Measurements from ENCODE around the gene TNNT2.

TNNT2 gene

DNA sequence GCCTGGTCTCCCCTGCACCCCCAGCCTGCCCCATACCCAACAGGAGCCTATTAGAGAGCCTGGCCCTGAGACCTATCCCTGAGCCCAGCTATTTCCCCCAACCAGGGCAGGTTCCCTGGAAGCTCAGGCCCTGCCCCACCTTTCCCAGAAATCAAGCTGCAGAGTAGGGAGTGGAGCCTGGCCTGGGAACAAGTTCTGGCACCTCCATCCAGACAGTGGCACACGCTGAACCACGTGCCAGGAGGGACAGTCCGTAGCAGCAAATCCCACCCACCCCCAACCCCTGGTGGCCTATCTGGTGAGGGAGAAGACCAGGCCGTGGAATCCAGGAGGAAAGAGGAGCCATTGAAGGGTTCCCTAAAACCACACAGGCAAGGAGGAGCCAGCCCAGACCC lies 22.6 kb downstream of the TNNT2 start:
- no peak for DNase-seq

DNA sequence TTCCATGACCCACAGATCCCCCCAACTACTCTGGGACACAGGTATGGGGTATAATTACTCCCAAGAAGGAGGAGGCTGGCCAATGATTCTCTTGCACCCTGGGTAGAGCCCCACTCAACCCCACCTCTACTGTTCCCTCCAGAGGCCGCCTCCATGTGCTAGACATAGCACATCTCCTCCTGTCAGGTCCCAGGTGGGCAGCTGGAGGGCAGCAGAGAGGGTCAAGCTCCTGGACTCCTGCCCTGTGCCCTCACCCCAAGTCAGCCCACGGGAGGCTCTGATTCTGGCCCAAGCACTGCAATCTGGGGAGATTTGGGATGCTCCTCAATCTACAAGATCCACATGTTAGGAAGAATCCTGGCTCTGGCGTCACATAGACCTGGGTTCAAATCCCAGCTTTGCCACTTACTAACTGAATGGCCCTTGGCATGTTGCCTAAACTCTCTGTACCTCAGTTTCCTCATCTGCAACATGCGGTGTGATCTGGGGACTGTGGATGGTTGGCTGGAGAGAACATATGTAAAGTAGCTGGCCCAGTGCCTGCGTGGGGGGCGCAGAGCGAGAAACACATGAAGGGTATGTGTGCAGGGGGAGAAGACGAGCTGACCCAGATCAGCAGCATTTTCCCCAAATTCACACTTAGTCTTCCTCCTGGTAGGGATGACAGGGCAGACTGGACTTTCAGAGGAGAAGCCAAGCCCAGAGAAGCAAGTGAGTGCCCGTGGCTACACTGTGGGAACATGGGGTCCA lies 23.2 kb downstream of the TNNT2 start:
- no peak for DNase-seq

DNA sequence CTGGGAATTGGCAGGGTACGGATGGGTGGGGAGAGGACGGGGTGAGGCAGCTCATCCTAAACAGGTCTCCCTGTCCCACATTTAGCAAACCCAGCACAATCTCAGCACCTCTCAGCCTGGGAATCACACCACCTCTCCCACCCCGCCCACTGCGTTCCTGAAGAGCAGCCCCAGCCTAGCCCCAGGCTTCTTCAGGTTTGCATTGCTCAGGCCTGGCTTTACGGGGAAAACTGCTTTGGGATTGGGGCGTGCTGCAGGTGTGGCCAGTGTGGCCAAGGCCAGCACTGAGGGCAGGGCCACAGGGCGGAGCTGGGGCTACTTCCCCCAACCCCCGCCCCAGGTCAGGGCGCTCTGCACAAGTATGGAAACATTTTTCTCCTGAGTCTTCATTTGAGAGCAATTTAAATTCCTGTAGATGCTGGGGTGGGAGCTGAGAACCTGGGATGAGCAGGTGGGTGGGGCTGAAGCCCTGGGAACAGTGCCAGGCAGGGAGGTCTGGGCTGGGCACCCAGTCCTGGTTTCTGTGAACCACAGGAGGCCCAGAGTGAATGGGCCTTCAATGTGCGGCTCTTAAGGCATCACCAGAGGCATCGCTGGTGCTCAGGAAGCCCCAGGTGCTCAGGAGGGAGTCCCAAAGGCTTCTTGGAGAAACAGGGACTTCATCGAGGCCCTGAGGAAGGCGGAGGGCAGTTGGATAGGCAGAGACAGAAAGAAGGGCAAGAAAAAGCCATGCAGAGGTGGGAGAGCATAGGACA lies 24.1 kb downstream of the TNNT2 start:
- DNase-seq, result no peak

DNA sequence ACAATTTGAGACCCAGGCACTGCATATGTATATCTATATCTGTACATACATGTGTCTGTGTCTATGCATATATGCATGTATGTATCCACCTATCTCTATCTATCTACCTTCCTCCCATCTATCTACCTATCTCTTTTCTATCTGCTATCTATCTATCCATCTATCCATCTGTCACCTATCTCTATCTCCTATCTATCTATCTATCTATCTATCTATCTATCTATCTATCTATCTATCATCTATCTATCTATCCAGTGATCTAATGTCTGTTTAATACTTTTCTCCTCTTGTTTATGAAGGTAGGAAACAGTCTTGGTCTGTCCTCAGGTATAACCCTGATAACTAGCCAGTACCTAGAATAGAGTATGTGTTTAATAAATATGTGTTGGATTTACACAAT lies 25.9 kb downstream of the TNNT2 start:
- DNase-seq, result no peak

DNA sequence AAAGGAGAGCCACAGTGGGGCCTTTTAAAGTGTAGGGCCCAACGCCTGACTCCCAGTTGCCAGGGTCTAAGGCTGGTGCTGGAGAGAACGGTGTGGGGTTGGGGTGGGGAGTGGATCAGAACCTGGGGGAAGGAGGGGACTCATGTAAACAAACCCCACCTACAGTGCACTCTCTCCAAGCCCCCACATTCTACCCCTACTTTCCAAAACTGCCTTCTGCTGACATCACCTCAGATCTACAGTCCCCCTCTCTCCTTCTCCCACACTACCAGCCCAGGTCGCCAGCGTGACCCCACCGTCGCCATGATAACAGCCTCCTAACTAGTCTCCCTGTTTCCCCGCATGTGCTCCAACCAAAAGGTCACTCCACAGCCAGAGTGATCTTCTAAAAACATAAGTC lies 26.6 kb downstream of the TNNT2 start:
- no peak for DNase-seq

DNA sequence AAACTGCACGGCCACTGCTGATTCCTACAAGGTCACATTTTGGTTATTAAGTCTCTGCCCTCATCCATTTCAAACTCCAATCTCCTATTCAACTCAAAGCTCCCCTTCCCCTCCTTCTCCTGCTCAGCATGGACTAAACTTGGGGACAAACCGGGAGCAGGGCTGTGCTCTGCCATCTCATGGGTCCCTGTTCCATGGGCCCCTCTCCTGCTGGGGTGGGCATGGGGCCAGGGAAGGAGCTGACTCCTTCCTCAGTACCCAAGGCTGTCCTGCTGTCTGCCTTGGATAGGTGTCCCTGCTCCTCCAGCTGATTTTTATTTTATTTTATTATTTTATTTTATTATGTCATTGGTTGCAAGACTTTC lies 27.1 kb downstream of the TNNT2 start:
- no peak for DNase-seq

DNA sequence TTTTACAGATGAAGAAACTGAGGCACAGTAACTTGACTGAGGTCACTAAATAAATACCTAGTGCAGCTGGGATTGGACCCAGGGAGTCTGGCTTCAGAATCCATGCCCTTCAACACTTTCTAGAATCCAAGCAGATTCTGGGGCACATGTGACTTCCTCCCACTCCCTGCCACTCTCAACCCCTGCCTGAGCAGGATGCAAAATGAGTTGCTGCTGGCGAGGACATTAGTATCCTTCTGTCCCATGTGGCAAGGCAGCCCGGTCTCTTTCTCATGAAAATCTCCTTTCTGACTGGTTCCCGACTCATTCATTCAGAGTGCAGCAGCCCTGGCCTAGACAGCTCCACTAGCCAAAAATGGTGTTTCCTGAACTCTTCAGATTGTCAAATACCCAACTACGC lies 28.4 kb downstream of the TNNT2 start:
- no peak for DNase-seq

DNA sequence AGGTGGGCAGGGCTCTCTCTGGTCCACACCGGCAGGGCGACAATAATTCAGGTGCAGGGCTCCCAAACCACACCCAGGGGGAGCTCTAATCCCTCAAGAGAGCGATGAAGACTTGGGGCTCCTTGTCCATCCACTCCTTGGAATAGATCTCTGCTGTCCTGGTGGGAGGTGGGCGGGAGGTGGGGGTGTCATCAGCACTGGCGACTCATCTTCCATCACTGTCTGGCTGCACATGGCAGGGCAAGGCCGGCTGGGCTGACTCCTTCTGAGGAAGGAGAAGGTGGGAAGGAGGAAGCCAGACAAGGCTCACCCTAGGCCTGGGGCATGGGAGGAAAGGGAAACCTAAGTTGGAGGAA lies 29.3 kb downstream of the TNNT2 start:
- no peak for DNase-seq

DNA sequence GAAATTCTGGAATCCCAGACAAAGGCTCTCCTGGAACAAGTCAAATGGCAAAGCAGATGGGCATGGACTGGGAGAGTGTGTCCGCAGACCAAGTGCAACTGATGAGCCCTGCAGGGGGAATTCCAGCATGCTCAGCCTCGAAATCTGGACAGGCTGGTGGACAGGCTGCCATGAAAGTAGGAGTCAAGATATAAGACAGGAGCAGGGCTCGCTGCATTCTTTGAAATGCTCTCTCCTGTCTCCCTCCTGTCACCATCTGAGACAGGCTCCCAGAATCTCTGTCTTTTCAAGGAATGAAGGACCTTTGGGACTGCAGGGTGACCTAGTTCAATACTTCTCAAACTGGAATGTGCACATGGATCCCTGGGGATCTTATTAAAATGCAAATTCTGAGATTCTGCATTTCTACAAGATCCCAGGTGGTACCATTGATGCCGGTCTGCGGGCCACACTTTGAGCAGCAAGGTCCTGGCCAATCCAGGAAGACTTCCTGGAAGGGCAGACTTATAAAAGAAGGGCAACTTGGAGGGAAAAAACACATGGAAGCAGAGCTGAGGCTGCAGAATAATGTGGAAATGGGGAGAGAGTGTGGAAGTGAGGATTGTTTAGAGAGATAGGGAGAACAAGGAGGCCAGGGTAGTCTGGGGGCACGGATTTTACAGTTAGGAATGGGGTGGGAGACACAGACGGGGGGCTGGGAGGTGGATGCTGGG lies 29.8 kb downstream of the TNNT2 start:
- DNase-seq, result no peak

DNA sequence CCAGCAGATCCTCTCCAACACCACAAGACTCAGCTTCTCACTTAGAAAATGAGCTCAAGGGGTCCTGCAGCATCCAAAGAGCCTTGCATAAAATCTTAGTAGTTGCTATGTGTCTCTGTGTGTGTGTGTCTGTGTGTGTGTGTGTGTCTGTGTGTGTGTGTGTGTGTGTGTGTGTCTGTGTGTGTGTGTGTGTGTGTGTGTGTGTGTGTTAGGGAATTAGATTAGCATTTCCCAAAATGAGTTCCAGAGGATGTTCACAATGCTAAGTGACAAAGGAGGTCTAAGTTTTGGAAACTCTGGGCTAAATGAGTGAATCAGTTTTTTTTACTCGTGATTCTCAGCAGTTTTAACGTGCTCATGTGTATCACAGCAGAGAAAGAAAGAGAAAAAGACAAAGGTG lies 30.5 kb downstream of the TNNT2 start:
- DNase-seq, result no peak

DNA sequence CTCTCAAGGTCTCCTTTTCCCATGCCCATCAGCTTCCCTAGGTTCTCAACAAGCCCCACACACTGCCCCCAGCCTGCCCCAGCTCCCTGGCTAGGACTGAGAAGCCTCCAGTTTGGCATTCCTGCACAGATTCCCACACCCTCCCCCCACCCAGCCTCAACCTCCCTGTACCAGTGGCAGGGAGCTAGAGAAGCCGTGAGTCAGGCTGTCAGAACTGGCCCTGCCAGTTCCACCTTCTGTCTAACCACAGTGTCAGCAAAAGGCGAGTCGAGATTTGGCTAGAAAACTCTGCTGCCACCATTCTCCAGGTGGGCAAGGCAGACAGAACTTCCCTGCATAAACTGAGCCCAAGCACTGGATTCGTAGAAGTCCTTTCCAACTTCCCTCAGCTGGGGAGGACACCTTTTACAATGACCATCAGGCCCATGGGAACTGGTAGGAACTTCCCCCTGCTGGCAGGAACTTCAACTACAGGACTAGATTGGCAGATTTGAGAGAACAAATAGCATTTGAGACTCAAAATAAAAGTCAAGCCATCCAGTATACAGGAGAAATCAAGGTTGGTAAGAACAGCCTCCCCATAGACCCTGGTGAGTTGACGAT lies 31.0 kb downstream of the TNNT2 start:
- DNase-seq, result no peak

DNA sequence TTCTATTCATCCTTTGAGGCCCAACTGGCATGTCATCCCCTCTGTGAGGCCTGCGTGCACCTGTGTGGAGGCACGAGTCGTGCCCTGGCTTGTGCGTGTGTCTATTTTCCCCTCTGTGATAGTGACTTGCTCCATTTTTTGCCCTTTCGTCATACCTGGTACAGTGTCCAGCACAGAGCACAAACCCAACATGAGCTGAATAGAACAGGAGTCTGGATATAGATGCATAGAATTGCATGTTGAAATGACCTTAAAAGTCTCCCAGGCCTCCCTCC lies 32.5 kb downstream of the TNNT2 start:
- DNase-seq, result no peak

DNA sequence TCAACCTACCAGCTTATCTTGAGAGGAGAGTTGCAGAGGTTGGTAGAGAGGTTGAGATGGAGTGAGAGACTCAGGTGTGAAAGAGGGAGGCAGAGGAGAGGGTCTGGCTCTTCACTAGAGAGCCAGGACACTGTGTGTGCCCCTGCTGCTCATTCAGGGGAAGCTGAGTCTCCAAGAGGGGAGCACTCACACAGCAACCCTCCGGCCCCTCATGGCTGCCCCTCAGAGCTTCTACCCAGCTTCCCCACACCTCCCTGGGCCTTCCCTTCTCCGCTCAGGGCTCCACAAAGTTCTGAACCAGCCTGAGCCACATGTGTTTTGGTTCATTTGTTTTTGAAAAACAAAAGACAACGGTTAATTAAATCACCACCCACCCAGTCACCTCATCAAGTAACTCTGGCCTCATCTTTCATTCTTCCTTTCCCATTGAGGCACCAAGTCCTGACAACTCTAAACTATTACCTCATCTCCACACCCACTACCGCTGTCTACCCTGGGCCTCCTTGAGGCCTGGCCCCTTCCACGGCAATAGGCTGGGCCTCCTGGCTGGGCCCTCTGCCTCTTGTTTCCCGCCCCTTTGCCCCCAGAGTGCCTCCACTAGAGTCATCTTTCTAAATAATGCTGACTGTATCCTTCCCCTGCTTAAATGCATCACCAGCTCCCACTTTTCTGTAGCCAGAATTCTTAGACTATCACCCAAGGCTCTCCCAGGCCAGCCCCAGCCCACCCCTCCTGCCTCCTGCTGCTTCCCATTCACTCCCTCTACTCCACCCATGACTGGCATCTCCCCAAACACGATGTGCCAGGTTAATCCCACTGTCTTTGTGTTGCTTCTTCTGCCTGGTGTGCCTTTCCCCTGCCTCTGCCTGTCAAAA lies 33.0 kb downstream of the TNNT2 start:
- no peak for DNase-seq

DNA sequence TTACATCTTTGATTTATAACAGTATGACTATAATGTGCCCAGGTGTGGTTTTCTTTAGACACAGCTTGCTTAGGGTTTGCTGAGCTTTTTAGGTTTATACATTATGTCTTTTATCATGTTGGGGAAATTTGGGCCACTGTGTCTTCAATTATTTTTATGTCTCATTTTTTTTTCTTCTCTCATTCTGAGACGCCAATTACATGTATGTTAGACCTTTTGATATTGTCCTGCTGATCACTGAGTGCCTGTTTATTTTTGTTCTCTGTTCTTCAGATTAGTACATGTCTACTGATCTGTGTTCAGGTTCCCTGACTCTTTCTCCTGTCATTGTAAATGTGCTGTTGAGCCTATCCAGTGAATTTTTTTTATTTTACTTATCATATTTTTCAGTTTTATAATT lies 36.1 kb downstream of the TNNT2 start:
- no peak for DNase-seq

DNA sequence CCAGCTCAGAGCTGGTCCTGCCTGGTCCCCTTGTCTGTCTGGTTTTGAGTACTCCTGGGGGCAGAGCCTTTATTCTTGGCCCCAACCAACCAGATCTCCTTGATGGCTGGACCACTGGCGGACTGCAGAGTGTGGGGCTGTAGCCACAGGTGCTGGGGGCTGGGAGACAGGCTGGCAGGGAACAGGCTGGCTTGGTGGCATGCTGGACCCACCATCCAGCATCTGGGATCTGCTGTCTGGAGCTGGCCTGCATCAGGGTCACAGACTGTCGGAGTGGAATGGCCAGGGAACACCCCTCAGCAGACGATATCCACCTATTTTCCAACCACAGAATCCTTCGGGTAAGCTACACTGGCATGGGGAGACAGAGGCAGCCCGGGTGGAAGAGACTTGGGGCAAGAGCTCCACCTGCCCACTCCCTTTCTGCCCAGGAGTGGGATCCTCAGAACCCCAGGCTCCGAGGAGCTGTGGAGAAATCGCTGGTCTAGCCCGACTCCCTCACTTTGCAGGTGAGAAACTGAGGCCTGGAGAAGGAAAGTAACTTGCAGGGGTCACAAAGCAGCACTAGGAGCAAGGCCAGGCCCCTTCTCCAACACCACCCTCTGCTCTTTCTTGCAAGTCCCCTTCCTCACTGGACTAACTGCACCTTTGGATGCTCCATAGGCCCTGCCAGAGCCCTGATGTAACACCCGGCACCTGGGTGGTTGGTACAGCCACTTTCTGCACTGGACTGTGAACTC lies 40.6 kb downstream of the TNNT2 start:
- DNase-seq, result no peak

DNA sequence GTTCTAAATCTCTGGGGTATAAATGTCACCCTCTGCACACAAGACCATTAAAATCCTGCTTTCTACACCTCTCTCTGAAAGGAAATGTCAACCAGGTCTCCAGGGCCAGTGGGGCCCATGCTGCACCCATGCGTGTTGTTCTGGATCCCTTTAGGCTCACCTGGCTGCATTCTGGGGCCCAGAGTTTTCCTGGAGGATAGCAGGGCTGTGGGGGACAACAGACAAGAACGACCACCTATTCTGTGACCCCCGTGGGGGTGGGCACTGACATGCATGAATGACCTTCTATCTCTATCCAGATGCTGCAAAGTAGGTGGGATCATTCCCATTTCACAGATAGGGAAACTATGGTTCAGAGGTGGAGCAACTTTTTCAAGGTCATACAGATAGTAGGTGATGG lies 41.6 kb downstream of the TNNT2 start:
- DNase-seq, result no peak

DNA sequence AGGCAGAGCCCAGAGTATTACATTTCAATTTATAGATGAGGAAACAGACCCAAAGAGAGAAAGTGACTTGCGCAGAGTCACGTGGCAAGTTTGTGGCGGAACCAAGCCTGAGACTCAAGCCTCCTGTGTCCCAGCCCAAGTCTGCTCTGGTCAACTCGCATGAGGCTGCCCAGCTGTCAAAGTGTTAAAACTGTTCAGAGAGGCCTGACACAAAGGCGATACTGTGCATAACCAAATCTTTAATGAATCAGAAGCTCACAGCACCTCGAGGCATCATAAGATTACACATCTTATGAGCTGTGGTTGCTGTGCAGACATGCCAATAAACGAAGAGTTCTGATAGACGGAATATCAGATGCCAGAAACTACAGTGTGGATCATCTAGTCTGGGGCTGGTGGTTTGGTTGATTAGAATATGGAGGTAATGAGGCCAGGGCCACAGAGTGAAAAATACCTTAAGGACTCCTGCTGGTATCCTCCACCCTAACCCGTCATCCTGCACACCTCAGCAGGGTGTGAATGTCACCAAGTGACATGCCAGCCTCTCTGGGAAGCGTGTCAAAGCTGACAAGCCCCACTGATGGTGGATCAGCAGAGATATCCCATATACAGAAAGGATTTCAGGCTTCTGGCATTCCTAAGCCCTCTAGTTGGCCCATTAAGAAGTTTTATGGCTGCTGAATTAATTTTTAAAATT lies 42.2 kb downstream of the TNNT2 start:
- DNase-seq, result no peak

DNA sequence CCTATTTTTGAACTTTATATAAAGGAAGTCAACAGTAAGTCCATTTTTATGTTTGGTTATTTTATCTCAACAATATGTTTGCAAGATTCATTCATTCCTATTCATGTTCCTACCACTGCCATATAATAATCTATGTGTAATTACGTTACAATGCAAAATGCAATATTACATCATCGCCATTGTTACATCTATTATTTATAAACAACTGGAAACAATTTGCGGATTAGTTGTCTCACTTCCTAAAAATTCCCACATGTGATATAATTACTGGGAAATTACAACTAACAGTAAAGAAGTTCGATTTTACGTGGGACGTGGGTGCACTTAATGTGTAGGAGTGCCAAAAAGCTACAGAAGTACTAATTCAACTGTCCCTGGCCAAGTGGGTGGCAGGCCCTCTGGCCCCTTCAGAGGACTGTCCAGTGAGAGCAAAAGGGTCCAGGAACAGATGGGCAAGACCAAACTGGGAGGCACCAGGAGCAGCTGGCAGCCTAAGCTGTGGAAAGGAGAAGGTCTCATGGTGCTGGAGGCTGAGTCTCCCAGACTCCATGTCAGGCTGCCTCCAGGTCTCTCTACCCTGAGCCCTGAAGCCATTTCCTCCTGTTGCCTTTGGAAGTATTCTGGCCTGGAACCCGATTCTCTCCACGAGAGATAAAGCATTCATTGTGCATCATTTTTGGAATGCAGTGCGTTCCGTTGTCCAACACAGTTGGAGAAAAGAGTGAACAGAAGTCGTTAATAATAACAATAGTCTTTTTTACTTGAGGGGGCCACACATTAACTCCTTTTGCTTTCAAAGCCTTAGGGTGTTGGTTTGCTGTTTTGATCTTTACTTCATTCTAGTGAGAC lies 42.9 kb downstream of the TNNT2 start:
- no peak for DNase-seq

DNA sequence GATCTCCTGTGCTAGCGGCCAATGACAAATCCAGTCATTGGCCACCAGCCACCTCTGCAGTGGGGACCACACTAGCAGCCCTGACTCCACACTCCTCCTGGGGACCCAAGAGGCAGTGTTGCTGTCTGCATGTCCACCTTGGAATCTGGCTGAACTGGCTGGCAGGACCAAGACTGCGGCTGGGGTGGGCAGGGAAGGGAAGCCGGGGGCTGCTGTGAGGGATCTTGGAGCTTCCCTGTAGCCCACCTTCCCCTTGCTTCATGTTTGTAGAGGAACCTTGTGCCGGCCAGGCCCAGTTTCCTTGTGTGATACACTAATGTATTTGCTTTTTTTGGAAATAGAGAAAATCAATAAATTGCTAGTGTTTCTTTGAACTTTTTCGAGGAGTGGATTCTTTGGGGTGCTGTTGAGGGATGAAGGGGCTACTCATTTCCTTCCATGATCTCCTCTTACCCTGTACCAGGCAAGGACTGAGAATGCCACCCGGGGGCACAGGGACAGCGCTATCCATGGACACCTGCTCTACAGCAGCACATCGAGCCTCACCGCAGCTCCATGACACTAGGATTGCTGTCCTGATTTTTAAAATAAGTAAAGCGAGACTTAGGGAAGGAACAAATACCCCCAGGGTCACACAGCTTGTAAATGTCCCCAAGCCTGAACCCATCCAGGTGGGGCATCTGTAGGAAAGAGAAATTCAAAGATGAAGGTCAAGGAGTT lies 44.7 kb downstream of the TNNT2 start:
- DNase-seq, result no peak

DNA sequence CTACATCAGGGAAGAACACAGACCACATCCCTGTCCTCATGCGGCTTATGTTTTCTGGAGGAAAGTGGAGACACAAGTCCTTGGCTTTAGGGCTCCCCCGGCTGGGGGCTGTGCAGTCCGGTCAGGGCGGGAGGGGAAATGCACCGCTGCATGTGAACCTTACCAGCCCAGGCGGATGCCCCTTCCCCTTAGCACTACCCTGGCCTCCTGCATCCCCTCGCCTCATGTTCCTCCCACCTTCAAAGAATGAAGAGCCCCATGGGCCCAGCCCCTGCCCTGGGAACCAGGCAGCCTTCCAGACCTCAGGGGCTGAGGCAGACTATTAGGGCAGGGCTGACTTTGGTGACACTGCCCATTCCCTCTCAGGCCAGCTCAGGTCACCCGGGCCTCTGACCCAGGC lies 45.5 kb downstream of the TNNT2 start:
- no peak for DNase-seq
